ENCODE results near the gene ABL1.

DNA sequence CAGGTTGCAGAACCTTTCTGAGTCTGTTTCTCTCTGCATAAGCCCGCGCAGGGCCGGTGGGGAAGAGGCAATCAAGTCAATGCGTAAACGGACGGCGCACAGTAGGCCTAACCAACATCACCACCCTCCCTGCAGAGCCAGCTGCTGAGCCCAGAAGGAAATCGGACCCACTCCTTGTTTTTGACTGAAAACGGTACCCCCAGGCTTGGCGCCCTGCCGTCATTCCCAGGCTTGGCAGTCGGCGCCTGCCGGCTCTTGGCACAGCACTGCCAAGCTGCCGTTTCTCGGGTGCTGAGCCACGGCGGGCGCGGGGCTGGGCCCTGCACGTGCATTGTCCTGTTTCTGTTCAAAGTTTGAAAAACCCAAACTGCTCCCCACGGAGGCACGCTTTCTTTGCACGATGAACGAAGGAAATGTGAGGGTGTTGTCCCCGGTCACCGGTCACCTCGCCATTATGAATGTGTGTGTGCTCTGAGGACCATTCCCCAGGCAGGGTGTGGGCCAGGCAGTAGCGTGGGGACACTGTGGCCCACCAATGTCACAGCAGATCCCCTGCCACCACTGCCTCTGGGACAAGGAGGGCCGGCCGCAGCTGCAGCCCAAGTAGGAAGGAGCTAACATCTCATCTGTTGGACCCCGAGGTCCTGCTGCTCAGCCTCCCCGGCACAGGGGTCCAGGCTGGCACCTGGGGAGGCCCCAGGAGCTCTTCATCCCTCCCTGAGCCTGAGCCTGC is 83.9 kb downstream of the ABL1 start:
- TF ChIP-seq EP300 (IDR thresholded peaks at IDR 0.05): no peak
- TF ChIP-seq, protein P1, sequence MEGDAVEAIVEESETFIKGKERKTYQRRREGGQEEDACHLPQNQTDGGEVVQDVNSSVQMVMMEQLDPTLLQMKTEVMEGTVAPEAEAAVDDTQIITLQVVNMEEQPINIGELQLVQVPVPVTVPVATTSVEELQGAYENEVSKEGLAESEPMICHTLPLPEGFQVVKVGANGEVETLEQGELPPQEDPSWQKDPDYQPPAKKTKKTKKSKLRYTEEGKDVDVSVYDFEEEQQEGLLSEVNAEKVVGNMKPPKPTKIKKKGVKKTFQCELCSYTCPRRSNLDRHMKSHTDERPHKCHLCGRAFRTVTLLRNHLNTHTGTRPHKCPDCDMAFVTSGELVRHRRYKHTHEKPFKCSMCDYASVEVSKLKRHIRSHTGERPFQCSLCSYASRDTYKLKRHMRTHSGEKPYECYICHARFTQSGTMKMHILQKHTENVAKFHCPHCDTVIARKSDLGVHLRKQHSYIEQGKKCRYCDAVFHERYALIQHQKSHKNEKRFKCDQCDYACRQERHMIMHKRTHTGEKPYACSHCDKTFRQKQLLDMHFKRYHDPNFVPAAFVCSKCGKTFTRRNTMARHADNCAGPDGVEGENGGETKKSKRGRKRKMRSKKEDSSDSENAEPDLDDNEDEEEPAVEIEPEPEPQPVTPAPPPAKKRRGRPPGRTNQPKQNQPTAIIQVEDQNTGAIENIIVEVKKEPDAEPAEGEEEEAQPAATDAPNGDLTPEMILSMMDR (IDR thresholded peaks at IDR 0.05): no peak
- TF ChIP-seq POLR2A (IDR thresholded peaks at IDR 0.05): no peak
- no peak for TF ChIP-seq POLR2AphosphoS5 (IDR thresholded peaks at IDR 0.05)

Measured in sigmoid colon (tissue), 4 donors.